ENCODE results near the gene PLEKHF1. TPM values are rescaled to one million over a fixed set of nuclear protein-coding genes. Genes with fewer than 3 reads are reported as not detected.

PLEKHF1 gene, protein sequence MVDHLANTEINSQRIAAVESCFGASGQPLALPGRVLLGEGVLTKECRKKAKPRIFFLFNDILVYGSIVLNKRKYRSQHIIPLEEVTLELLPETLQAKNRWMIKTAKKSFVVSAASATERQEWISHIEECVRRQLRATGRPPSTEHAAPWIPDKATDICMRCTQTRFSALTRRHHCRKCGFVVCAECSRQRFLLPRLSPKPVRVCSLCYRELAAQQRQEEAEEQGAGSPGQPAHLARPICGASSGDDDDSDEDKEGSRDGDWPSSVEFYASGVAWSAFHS
- polyA plus RNA-seq (2013, experiment 1 of 2), result 3.0 TPM
- polyA plus RNA-seq (2013, experiment 2 of 2), result 3.7 TPM

DNA sequence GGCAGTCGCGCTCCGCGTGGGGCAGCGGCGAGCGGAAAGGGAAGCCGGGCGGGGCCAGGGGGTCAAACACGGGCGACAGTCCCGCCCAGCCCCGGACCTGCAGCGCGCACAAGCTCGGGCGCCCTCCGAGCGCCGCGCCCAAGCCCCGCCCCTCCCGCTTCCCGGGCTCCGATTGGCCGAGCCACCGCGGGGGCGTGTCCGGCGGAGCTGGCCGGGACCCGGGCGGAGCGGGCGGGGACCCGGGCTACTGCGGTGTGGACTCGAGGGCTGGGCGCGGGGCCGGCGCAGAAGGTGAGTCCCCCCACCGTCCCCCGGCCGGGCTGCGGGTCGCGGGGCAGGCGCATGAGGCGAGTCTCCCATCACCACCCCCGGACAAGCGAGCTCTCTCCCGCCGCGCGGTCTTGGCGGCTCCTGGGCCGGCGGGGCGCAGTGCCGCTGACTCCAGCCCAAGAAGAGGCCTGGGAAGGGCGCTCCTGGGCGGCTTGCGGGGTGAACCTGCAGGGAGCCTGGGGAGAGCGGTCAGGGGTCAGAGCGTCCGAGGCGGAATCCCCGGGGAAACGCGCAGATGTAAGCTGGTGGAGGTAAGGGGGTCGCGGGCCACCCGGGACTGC is at the start of gene PLEKHF1:
Gene PLEKHF1 (plus strand): TSS at position 247 of the 611 bp plus-strand sequence. CDS start 8,379 bp downstream, outside the sequence.
- no peaks in the 10 kb centered on the region for H3K79me1 ChIP-seq (ENCODE audit: low read length)
- H4K5ac ChIP-seq (ENCODE audit: low read length), result no peak within 1 kb of the TSS
- H3K4ac ChIP-seq (ENCODE audit: low read depth, low read length), result no peak within 1 kb of the TSS
- H3K27ac ChIP-seq (ENCODE audit: low read depth, low read length), result no peak within 1 kb of the TSS
- H2BK15ac ChIP-seq (replicated peaks; ENCODE audit: low read depth), result no peak within 1 kb of the TSS
- H3K18ac ChIP-seq (ENCODE audit: low read length), result peak within 1 kb of the TSS; percentile 13
- no peak within 1 kb of the TSS for H2BK120ac ChIP-seq (ENCODE audit: low read depth, low read length)
- peak within 1 kb of the TSS; percentile 77 for H3K4me2 ChIP-seq (ENCODE audit: low read length)
- no peak within 1 kb of the TSS for H2BK5ac ChIP-seq (ENCODE audit: low read length)
- H4K8ac ChIP-seq (ENCODE audit: low read depth, low read length), result no peak within 1 kb of the TSS
- H3K27me3 ChIP-seq (ENCODE audit: insufficient read depth, low read length, poor library complexity), result no peaks in the 10 kb centered on the region
- H3K4me3 ChIP-seq (ENCODE audit: low read length), result peak within 1 kb of the TSS; percentile 66
- H3K79me2 ChIP-seq (ENCODE audit: control insufficient read depth, insufficient read depth, low read length), result no peaks in the 10 kb centered on the region
- H3K23ac ChIP-seq (ENCODE audit: low read length), result no peak within 1 kb of the TSS
- H3K4me1 ChIP-seq (ENCODE audit: control insufficient read depth, low read depth, low read length), result peaks cover 7% of the 10 kb centered on the region
- peak within 1 kb of the TSS; percentile 78 for H3K9ac ChIP-seq (ENCODE audit: low read length)
- H2AK5ac ChIP-seq (ENCODE audit: low read length), result no peak within 1 kb of the TSS
- WGBS (ENCODE audit: extremely low coverage, insufficient coverage, low lambda C conversion rate), result no CpG with 5 or more reads among the region's 75 CpGs
- no peaks in the 10 kb centered on the region for H3K36me3 ChIP-seq (ENCODE audit: control insufficient read depth, insufficient read depth, low read length)
- DNase-seq, result peak; percentile 83
- H3K56ac ChIP-seq (ENCODE audit: low read length), result peak within 1 kb of the TSS; percentile 88

DNA sequence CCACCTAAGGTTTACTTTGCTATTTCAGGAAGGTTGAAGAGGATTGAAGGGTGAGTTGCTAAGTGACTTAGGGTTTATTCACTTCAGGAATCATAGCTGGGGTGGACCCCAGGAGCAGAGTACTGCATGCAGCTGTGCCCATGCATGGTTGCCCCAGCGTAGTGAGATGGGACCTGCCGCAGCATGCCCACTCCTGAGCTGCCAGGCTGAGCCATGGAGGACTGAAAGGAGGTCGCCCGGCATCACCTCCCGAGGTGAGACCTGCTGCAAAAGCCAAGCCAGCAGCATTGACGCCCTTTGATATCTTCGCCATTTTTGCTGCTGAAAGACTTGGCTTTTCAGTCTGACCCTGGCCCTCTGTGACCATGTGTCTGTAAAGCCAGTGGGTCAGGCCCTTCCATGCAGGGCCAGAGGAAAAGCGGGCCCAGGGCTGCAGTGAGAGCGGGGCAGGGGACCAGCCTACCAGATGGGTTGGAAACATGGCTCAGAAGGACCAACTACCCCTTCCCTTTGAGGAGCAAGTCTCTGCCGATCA is 49.3 kb upstream of the PLEKHF1 start:
- Histone ChIP-seq H3K18ac (ENCODE audit: low read length) (no peak overlapping the region), H3K4me2 (ENCODE audit: low read length) (no peak overlapping the region), H3K79me1 (ENCODE audit: low read length) (no peaks in the 10 kb centered on the region), H2BK5ac (ENCODE audit: low read length) (no peak overlapping the region), H3K4me3 (ENCODE audit: low read length) (no peak overlapping the region), H3K56ac (ENCODE audit: low read length) (no peak overlapping the region), H3K23ac (ENCODE audit: low read length) (no peak overlapping the region), H3K36me3 (ENCODE audit: control insufficient read depth, insufficient read depth, low read length) (peaks cover 2% of the 10 kb centered on the region), H3K27ac (ENCODE audit: low read depth, low read length) (no peak overlapping the region), H3K9ac (ENCODE audit: low read length) (no peak overlapping the region), H2BK15ac (replicated peaks; ENCODE audit: low read depth) (no peak overlapping the region), H4K5ac (ENCODE audit: low read length) (no peak overlapping the region), H3K4me1 (ENCODE audit: control insufficient read depth, low read depth, low read length) (no peaks in the 10 kb centered on the region), H4K8ac (ENCODE audit: low read depth, low read length) (no peak overlapping the region), H3K79me2 (ENCODE audit: control insufficient read depth, insufficient read depth, low read length) (no peaks in the 10 kb centered on the region), H3K27me3 (ENCODE audit: insufficient read depth, low read length, poor library complexity) (no peaks in the 10 kb centered on the region), H2AK5ac (ENCODE audit: low read length) (no peak overlapping the region), H3K4ac (ENCODE audit: low read depth, low read length) (no peak overlapping the region), H2BK120ac (ENCODE audit: low read depth, low read length) (no peak overlapping the region)
- DNase-seq, result no peak
- WGBS (ENCODE audit: extremely low coverage, insufficient coverage, low lambda C conversion rate), result no CpG with 5 or more reads among the region's 10 CpGs

DNA sequence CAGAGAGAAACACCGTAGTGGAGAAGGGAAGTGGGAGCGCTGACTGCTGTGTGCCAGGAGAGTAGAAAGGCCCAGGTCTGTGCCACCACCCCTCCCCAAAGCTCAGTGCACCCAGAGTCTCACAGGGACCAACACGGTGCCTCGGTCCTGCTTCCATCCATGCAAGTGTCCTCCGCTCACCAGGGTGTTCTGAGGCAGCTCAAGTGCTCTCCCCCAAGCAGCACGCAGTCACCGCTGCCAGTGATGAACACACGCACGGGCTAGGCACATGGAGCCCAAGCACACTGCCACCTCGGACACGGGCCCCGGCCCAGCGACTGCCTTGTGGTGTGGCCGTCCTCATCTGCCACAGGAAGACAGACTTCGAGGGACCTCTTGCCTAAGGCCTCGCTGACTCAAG is 48.7 kb upstream of the PLEKHF1 start:
- H3K18ac ChIP-seq (ENCODE audit: low read length), result no peak overlapping the region
- H2BK15ac ChIP-seq (replicated peaks; ENCODE audit: low read depth), result no peak overlapping the region
- no CpG with 5 or more reads among the region's 16 CpGs for WGBS (ENCODE audit: extremely low coverage, insufficient coverage, low lambda C conversion rate)
- H3K23ac ChIP-seq (ENCODE audit: low read length), result no peak overlapping the region
- no peak overlapping the region for H2BK5ac ChIP-seq (ENCODE audit: low read length)
- no peak overlapping the region for H2AK5ac ChIP-seq (ENCODE audit: low read length)
- no peak overlapping the region for H2BK120ac ChIP-seq (ENCODE audit: low read depth, low read length)
- H3K56ac ChIP-seq (ENCODE audit: low read length), result no peak overlapping the region
- H3K4ac ChIP-seq (ENCODE audit: low read depth, low read length), result no peak overlapping the region
- peaks cover 2% of the 10 kb centered on the region for H3K36me3 ChIP-seq (ENCODE audit: control insufficient read depth, insufficient read depth, low read length)
- H3K9ac ChIP-seq (ENCODE audit: low read length), result no peak overlapping the region
- H3K27me3 ChIP-seq (ENCODE audit: insufficient read depth, low read length, poor library complexity), result no peaks in the 10 kb centered on the region
- no peak overlapping the region for H3K4me3 ChIP-seq (ENCODE audit: low read length)
- H3K4me1 ChIP-seq (ENCODE audit: control insufficient read depth, low read depth, low read length), result no peaks in the 10 kb centered on the region
- H3K4me2 ChIP-seq (ENCODE audit: low read length), result no peak overlapping the region
- no peaks in the 10 kb centered on the region for H3K79me2 ChIP-seq (ENCODE audit: control insufficient read depth, insufficient read depth, low read length)
- H4K5ac ChIP-seq (ENCODE audit: low read length), result no peak overlapping the region
- H4K8ac ChIP-seq (ENCODE audit: low read depth, low read length), result no peak overlapping the region
- H3K79me1 ChIP-seq (ENCODE audit: low read length), result no peaks in the 10 kb centered on the region
- no peak for DNase-seq
- no peak overlapping the region for H3K27ac ChIP-seq (ENCODE audit: low read depth, low read length)

DNA sequence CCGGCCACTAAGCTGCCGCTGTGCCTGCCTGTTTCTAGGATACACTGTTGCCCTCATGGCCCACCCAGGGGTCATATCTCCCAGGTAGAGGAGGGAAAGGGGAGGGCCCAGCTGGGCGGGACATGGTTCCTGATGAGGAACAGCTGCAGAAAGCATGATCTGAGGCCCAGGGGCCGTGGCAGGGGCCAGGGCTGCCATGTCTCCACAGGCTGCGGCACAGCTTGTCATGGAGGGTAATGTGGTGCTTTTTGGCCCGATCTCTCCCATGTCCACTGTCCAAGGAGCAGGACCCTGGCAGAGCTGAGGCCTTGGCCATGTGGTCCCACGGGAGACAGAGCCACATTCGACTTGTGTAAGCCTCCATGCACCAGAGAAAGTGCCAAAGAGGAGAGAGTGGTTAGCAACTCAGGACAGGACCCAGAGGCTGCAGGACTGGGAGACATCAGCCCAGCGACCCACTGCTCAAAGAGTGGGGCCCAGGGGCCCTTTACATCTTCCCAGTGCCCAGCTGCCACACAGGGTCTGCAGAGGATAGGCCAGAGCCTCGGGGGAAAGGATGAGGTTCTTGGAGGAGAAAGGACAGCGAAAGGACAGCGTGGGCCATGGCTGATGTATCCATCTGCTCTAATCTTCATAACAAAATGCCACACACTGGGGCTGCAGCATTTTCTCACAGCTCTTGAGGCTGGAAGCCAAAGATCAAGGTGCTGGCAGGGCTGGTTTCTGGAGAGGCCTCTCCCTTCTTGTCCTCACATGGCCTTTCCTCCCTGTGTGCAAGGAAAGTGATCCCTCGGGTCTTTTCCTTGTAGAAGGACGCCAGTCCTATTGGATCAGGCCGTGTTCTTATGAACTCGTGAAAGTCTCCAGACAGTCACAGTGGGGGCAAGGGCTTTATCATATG is 47.6 kb upstream of the PLEKHF1 start:
- no peak overlapping the region for H3K18ac ChIP-seq (ENCODE audit: low read length)
- no peaks in the 10 kb centered on the region for H3K4me1 ChIP-seq (ENCODE audit: control insufficient read depth, low read depth, low read length)
- H3K56ac ChIP-seq (ENCODE audit: low read length), result no peak overlapping the region
- H3K27me3 ChIP-seq (ENCODE audit: insufficient read depth, low read length, poor library complexity), result no peaks in the 10 kb centered on the region
- H3K4ac ChIP-seq (ENCODE audit: low read depth, low read length), result no peak overlapping the region
- no peak overlapping the region for H3K9ac ChIP-seq (ENCODE audit: low read length)
- H3K4me3 ChIP-seq (ENCODE audit: low read length), result no peak overlapping the region
- H2BK120ac ChIP-seq (ENCODE audit: low read depth, low read length), result no peak overlapping the region
- H3K79me1 ChIP-seq (ENCODE audit: low read length), result no peaks in the 10 kb centered on the region
- H3K27ac ChIP-seq (ENCODE audit: low read depth, low read length), result no peak overlapping the region
- H2BK15ac ChIP-seq (replicated peaks; ENCODE audit: low read depth), result no peak overlapping the region
- no peaks in the 10 kb centered on the region for H3K79me2 ChIP-seq (ENCODE audit: control insufficient read depth, insufficient read depth, low read length)
- no peak overlapping the region for H3K4me2 ChIP-seq (ENCODE audit: low read length)
- no peak overlapping the region for H2AK5ac ChIP-seq (ENCODE audit: low read length)
- H4K8ac ChIP-seq (ENCODE audit: low read depth, low read length), result no peak overlapping the region
- no peak overlapping the region for H2BK5ac ChIP-seq (ENCODE audit: low read length)
- no peak for DNase-seq
- H3K23ac ChIP-seq (ENCODE audit: low read length), result no peak overlapping the region
- no CpG with 5 or more reads among the region's 16 CpGs for WGBS (ENCODE audit: extremely low coverage, insufficient coverage, low lambda C conversion rate)
- H3K36me3 ChIP-seq (ENCODE audit: control insufficient read depth, insufficient read depth, low read length), result peaks cover 2% of the 10 kb centered on the region
- H4K5ac ChIP-seq (ENCODE audit: low read length), result no peak overlapping the region

DNA sequence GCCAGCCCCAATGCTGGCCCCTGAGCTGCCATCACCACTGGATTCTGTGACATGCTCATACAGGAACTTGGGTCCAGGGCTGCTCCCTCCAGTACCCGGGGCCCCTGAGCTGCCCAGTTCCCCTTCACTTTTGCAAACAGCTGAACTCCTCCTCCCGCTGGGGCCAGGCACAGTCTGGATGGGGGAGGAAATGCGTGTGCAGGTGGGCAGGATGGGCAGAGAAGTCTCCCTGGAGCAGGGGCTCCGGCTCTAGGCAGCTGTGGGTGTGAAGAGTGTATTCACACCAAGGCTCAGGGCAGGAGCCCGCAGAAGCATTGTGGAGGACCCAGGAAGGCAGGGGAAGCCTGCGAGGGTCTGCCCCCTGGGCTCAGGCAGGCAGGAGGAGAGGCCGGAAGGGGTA is 46.8 kb upstream of the PLEKHF1 start:
- no peak overlapping the region for H3K56ac ChIP-seq (ENCODE audit: low read length)
- H2BK15ac ChIP-seq (replicated peaks; ENCODE audit: low read depth), result no peak overlapping the region
- H3K18ac ChIP-seq (ENCODE audit: low read length), result no peak overlapping the region
- H3K23ac ChIP-seq (ENCODE audit: low read length), result no peak overlapping the region
- no peak overlapping the region for H3K4ac ChIP-seq (ENCODE audit: low read depth, low read length)
- H3K79me1 ChIP-seq (ENCODE audit: low read length), result no peaks in the 10 kb centered on the region
- DNase-seq, result no peak
- no peaks in the 10 kb centered on the region for H3K27me3 ChIP-seq (ENCODE audit: insufficient read depth, low read length, poor library complexity)
- no peak overlapping the region for H2BK120ac ChIP-seq (ENCODE audit: low read depth, low read length)
- WGBS (ENCODE audit: extremely low coverage, insufficient coverage, low lambda C conversion rate), result no CpG with 5 or more reads among the region's 7 CpGs
- H3K4me3 ChIP-seq (ENCODE audit: low read length), result no peak overlapping the region
- H3K36me3 ChIP-seq (ENCODE audit: control insufficient read depth, insufficient read depth, low read length), result peaks cover 2% of the 10 kb centered on the region
- H4K5ac ChIP-seq (ENCODE audit: low read length), result no peak overlapping the region
- no peak overlapping the region for H3K9ac ChIP-seq (ENCODE audit: low read length)
- no peak overlapping the region for H4K8ac ChIP-seq (ENCODE audit: low read depth, low read length)
- no peak overlapping the region for H3K4me2 ChIP-seq (ENCODE audit: low read length)
- H3K4me1 ChIP-seq (ENCODE audit: control insufficient read depth, low read depth, low read length), result no peaks in the 10 kb centered on the region
- H2AK5ac ChIP-seq (ENCODE audit: low read length), result no peak overlapping the region
- no peak overlapping the region for H3K27ac ChIP-seq (ENCODE audit: low read depth, low read length)
- H2BK5ac ChIP-seq (ENCODE audit: low read length), result no peak overlapping the region
- H3K79me2 ChIP-seq (ENCODE audit: control insufficient read depth, insufficient read depth, low read length), result no peaks in the 10 kb centered on the region

Measured in mesendoderm (in vitro differentiated cells).